Measurements from ENCODE around the gene DUSP12.

DNA sequence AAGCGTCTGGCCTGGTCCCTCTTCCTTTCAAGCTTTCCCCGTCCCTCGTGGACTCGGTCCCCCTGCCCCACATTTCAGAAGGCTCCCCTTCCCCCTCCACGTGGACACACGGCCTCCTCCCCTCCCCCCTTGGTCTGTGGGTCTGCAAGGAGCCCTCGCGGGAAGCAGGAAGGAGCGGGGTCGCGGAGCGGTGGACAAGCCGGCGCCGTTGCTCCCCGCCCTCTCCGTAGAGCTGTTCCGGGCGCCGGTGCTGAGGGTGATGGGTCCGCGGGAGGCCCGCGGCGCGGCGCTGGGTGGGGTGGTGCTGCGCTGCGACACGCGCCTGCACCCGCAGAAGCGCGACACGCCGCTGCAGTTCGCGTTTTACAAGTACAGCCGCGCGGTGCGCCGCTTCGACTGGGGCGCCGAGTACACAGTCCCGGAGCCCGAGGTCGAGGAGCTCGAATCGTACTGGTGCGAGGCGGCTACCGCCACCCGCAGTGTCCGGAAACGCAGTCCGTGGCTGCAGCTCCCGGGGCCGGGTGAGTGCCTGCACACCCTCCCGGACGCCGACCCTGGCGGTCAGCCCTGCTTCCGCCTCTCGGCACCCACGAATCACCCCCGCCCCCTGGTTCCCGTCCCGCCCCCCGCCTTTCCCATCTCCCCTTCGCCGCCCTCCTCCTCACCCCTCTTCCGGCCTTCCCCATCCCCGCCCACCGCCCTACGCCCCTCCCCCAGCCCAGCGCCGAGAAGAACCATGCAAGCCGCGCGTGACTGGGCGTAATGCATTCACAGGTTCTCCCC lies 22.9 kb upstream of the DUSP12 start:
- TF ChIP-seq, protein P1, sequence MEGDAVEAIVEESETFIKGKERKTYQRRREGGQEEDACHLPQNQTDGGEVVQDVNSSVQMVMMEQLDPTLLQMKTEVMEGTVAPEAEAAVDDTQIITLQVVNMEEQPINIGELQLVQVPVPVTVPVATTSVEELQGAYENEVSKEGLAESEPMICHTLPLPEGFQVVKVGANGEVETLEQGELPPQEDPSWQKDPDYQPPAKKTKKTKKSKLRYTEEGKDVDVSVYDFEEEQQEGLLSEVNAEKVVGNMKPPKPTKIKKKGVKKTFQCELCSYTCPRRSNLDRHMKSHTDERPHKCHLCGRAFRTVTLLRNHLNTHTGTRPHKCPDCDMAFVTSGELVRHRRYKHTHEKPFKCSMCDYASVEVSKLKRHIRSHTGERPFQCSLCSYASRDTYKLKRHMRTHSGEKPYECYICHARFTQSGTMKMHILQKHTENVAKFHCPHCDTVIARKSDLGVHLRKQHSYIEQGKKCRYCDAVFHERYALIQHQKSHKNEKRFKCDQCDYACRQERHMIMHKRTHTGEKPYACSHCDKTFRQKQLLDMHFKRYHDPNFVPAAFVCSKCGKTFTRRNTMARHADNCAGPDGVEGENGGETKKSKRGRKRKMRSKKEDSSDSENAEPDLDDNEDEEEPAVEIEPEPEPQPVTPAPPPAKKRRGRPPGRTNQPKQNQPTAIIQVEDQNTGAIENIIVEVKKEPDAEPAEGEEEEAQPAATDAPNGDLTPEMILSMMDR (conservative IDR thresholded peaks at IDR 0.05; ENCODE audit: low read depth, low read length): no peak
- no peak for TF ChIP-seq EZH2 (IDR thresholded peaks at IDR 0.05; ENCODE audit: borderline replicate concordance, low read depth, low read length, poor library complexity, severe bottlenecking)

Data from A673 (cell line).